ENCODE data around the gene FARP1.

The FARP1 gene

DNA sequence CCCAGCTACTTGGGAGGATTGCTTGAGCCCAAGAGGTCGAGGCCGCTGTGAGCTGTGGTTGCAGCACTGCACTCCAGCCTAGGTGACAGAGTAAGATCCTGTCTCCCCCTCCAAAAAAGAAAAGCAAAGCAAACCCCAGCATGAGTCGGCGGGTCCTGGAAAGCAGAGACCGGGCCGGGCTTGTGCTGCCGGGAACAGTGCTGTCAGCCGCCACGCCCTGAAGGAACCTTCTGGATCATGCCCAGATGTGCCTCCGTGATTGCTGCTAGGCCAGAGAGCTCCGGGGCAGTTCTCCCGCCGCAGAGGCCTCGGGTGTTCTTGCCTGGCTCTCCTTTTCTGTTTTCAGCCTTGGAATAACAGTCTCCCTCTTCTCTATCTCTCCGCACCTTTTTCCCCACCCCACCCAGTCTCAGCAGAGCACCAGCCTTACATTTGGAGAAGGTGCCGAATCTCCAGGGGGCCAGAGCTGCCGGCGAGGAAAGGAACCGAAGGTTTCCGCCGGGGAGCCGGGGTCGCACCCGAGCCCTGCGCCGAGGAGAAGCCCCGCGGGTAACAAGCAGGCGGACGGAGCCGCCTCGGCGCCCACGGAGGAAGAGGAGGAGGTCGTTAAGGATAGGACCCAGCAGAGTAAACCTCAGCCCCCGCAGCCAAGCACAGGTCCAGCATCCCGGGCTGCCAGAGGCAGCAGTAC is 252.1 kb downstream of the FARP1 start:
- H3K4me3 ChIP-seq (replicated peaks; ENCODE audit: low read depth, low read length), result no peak overlapping the region

DNA sequence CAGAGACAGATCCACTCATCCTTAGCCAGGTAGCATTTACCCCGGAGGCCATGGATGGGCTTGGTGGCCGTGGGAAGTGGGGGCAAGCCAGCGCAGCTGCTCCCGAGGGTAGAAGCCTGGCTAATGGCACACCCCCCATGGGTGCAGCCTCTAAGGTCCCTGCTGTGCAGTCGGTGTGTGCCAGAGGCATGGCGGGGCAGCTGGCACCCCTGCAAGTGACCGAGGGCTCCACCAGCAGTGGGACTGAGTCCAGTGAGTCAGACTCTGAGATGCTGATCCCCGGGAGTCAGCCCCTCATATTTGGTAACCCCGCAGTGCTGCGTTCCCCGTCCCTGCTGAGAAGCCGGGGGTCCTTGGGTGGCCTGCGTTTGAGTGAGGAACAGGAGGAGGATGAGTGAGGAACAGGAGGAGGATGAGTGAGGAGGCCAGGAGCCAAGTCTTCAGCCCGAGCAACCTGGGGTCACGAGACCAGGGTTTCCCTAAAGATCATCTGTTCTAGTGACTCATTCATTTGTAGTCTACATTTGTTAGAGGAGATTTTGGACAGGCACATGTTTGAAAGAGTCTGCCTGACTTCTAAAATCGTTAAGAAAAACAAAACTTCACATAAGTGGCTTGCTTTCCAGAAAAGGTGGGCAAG is 253.3 kb downstream of the FARP1 start:
- H3K36me3 ChIP-seq (ENCODE audit: control insufficient read depth, insufficient read depth, low read length), result no peaks in the 10 kb centered on the region

More for the DNA sequence above, 252.1 kb downstream of the FARP1 start:
- no peaks in the 10 kb centered on the region for H3K36me3 ChIP-seq (ENCODE audit: control insufficient read depth, insufficient read depth, low read length)
- no peaks in the 10 kb centered on the region for H3K27me3 ChIP-seq (replicated peaks; ENCODE audit: control insufficient read depth, insufficient read depth, low read length)
- TF ChIP-seq, protein P1, sequence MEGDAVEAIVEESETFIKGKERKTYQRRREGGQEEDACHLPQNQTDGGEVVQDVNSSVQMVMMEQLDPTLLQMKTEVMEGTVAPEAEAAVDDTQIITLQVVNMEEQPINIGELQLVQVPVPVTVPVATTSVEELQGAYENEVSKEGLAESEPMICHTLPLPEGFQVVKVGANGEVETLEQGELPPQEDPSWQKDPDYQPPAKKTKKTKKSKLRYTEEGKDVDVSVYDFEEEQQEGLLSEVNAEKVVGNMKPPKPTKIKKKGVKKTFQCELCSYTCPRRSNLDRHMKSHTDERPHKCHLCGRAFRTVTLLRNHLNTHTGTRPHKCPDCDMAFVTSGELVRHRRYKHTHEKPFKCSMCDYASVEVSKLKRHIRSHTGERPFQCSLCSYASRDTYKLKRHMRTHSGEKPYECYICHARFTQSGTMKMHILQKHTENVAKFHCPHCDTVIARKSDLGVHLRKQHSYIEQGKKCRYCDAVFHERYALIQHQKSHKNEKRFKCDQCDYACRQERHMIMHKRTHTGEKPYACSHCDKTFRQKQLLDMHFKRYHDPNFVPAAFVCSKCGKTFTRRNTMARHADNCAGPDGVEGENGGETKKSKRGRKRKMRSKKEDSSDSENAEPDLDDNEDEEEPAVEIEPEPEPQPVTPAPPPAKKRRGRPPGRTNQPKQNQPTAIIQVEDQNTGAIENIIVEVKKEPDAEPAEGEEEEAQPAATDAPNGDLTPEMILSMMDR (IDR thresholded peaks at IDR 0.05; ENCODE audit: insufficient read depth, low read length, poor library complexity, severe bottlenecking), result no peak
- no peak for DNase-seq (ENCODE audit: extremely low read depth, insufficient read length)

GRCh38 chr13:98397221-98397620 is 254.3 kb downstream of the FARP1 start:
- no peaks in the 10 kb centered on the region for H3K36me3 ChIP-seq (ENCODE audit: control insufficient read depth, insufficient read depth, low read length)
- no peak overlapping the region for H3K4me3 ChIP-seq (replicated peaks; ENCODE audit: low read depth, low read length)
- no peaks in the 10 kb centered on the region for H3K27me3 ChIP-seq (replicated peaks; ENCODE audit: control insufficient read depth, insufficient read depth, low read length)
- TF ChIP-seq, protein P1 (IDR thresholded peaks at IDR 0.05; ENCODE audit: insufficient read depth, low read length, poor library complexity, severe bottlenecking), result no peak
- DNase-seq (ENCODE audit: extremely low read depth, insufficient read length), result no peak

More for the DNA sequence above, 253.3 kb downstream of the FARP1 start:
- DNase-seq (ENCODE audit: extremely low read depth, insufficient read length), result no peak
- no peak overlapping the region for H3K4me3 ChIP-seq (replicated peaks; ENCODE audit: low read depth, low read length)
- H3K27me3 ChIP-seq (replicated peaks; ENCODE audit: control insufficient read depth, insufficient read depth, low read length), result no peaks in the 10 kb centered on the region
- TF ChIP-seq, protein P1 (IDR thresholded peaks at IDR 0.05; ENCODE audit: insufficient read depth, low read length, poor library complexity, severe bottlenecking), result no peak

DNA sequence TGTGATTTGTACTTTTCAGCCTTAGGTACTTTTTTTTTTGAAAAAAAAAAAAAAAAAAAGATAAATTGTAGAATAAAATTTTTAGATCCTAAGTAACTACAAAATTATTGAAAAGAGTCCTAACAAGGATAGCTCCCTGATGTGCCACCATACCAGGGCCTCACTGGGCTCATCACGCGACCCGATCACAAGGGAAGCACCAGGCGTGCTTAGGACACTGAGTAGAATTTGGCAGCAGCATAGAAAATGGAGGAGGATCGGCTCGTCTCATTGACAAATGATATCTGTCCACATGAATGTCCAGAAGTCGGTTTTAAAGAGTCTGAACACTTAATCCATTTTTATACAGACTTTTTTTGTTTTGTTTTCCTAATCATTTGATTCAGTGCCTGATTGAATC is 255.0 kb downstream of the FARP1 start:
- DNase-seq (ENCODE audit: extremely low read depth, insufficient read length), result no peak
- Histone ChIP-seq H3K36me3 (ENCODE audit: control insufficient read depth, insufficient read depth, low read length) (no peaks in the 10 kb centered on the region), H3K27me3 (replicated peaks; ENCODE audit: control insufficient read depth, insufficient read depth, low read length) (no peaks in the 10 kb centered on the region), H3K4me3 (replicated peaks; ENCODE audit: low read depth, low read length) (no peak overlapping the region)
- TF ChIP-seq, protein P1 (IDR thresholded peaks at IDR 0.05; ENCODE audit: insufficient read depth, low read length, poor library complexity, severe bottlenecking), result no peak

DNA sequence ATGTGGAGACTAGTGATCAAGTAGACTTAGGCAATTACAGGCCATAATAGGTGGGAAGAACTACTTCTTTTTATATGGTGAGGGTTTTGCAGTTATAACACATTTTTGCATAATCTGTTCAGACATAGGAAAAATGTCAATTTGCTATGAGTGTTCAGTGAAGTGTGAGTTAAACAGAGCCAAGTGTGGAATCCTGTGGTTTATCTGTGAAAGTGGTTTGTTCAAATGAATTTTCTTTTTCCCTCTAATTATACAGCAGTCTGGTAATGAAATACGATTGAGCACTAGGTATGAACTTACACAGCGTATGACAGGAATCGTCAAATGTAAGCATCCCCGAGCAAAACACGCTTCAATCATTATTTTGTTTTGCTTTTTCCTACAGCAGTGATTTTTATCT is 255.7 kb downstream of the FARP1 start:
- Histone ChIP-seq H3K27me3 (replicated peaks; ENCODE audit: control insufficient read depth, insufficient read depth, low read length) (no peaks in the 10 kb centered on the region), H3K36me3 (ENCODE audit: control insufficient read depth, insufficient read depth, low read length) (no peaks in the 10 kb centered on the region), H3K4me3 (replicated peaks; ENCODE audit: low read depth, low read length) (no peak overlapping the region)
- TF ChIP-seq, protein P1 (IDR thresholded peaks at IDR 0.05; ENCODE audit: insufficient read depth, low read length, poor library complexity, severe bottlenecking), result no peak
- DNase-seq (ENCODE audit: extremely low read depth, insufficient read length), result no peak

All from GM06990 (cell line).